CD8-positive, alpha-beta memory T cell (primary cell): Measurements from ENCODE around the gene WDFY2. TPM values are rescaled to one million over a fixed set of nuclear protein-coding genes. Genes with fewer than 3 reads are reported as not detected.

Experiments
- CTCF ChIA-PET: fragments of 350-600 bp; sonication (Branson Sonifier 250); formaldehyde crosslinking; loops from one replicate; lab custom pipeline; 2021; ENCODE audit warnings: antibody characterized with exemption; lab: Charles Lee
- POLR2A ChIA-PET: fragments of 350-600 bp; sonication (Branson Sonifier 250); formaldehyde crosslinking; loops from one replicate; lab custom pipeline; 2021; ENCODE audit warnings: antibody characterized with exemption; lab: Charles Lee
- DNase-seq, 5 donors: peaks; one replicate each; pipeline versions ENCODE4 v3.0.0 to v3.0.0-alpha.2; 2020 to 2022; ENCODE audit warnings: mixed read lengths in 1 of 5
- H3K27ac ChIP-seq: one replicate; pipeline ENCODE4 v1.7.0; 2013; ENCODE audit warnings: low read depth, mild to moderate bottlenecking, low read length, moderate library complexity
- H3K27me3 ChIP-seq: 2 replicates; pipeline ENCODE4 v1.7.0; 2013; ENCODE audit warnings: low read length, mild to moderate bottlenecking; ENCODE audit not compliant: insufficient read depth, poor library complexity, severe bottlenecking
- H3K36me3 ChIP-seq: 2 replicates; pipeline ENCODE4 v1.7.0; 2013; ENCODE audit warnings: mild to moderate bottlenecking, low read length, moderate library complexity; ENCODE audit not compliant: insufficient read depth
- H3K4me1 ChIP-seq: 2 replicates; pipeline ENCODE4 v1.7.0; 2013; ENCODE audit warnings: mild to moderate bottlenecking, low read length, moderate library complexity; ENCODE audit not compliant: insufficient read depth
- H3K4me3 ChIP-seq: 2 replicates; pipeline ENCODE4 v1.7.0; 2013; ENCODE audit warnings: mild to moderate bottlenecking, low read length
- H3K9me3 ChIP-seq: 2 replicates; pipeline ENCODE4 v1.7.0; 2013; ENCODE audit warnings: mild to moderate bottlenecking, low read length
- H3K27ac Mint-ChIP-seq, 8 donors: one replicate each; pipeline ENCODE4 v1.8.0; 2020 to 2021; ENCODE audit warnings: mixed read lengths in 8 of 8, mild to moderate bottlenecking in 6 of 8, inconsistent platforms in 3 of 8, moderate library complexity in 3 of 8
- H3K27me3 Mint-ChIP-seq, 2 donors: one replicate each; pipeline ENCODE4 v1.8.0; 2020 to 2021; ENCODE audit warnings: mixed read lengths in 2 of 2, mild to moderate bottlenecking in 1 of 2, moderate library complexity in 1 of 2
- H3K36me3 Mint-ChIP-seq, 3 donors: one replicate each; pipeline ENCODE4 v1.8.0; 2020 to 2021; ENCODE audit warnings: mixed read lengths in 3 of 3, inconsistent platforms in 1 of 3, mild to moderate bottlenecking in 1 of 3
- H3K4me1 Mint-ChIP-seq, 3 donors: one replicate each; pipeline ENCODE4 v1.8.0; 2020 to 2021; ENCODE audit warnings: mixed read lengths in 3 of 3, inconsistent platforms in 1 of 3, mild to moderate bottlenecking in 1 of 3
- H3K4me3 Mint-ChIP-seq, 7 donors: one replicate each; pipeline ENCODE4 v1.8.0; 2020 to 2021; ENCODE audit warnings: mixed read lengths in 7 of 7, mild to moderate bottlenecking in 6 of 7, moderate library complexity in 4 of 7, inconsistent platforms in 2 of 7
- H3K9me3 Mint-ChIP-seq, 5 donors: one replicate each; pipeline ENCODE4 v1.8.0; 2020 to 2022; ENCODE audit warnings: mixed read lengths in 5 of 5, mild to moderate bottlenecking in 3 of 5, moderate library complexity in 2 of 5, inconsistent platforms in 1 of 5
- polyA plus RNA-seq: library from polyadenylated mRNA; unstranded; fragments of 300-500 nt; fragmentation: Illumina TruSeq; gene quantifications from one replicate; pipeline ENCODE4 v1.2.3, GENCODE V29; 2021
- total RNA-seq, 2 experiments: library from RNA; stranded (reverse); gene quantifications; one replicate each; pipeline ENCODE4 v1.2.3, GENCODE V29; 2021

The WDFY2 gene
- total and polyA plus RNA-seq, 3 experiments from 2014 or later = 3.9 to 7.1 (median 6.1) TPM

DNA sequence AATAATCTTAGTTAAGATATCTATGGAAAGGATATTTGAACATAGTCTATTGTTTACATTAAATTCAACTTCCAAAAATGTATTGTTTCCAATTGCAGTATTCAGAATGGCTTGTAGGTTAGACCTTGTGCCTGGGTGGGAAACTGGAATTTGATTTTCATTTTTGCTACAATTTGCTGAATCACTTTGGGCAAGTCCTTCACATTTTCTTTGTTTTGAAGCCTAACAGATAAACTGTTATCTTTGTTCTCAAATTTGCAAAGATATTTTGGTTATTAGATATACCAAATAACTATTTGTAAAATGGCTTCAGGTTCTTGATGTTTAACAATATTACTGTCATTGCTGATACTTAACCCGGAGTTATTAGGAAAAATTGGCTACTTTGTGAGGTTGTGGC lies 82.6 kb downstream of the WDFY2 start:
- peaks cover 13 to 40% (median 17%) of the 10 kb centered on the region in 3 donors for H3K4me1 Mint-ChIP-seq
- DNase-seq = no peak
- H3K27ac ChIP-seq = no peak overlapping the region
- H3K9me3 ChIP-seq = no peaks in the 10 kb centered on the region
- peaks cover 0 to 3% (median 0%) of the 10 kb centered on the region in 5 donors for H3K9me3 Mint-ChIP-seq
- no peak overlapping the region for H3K4me3 ChIP-seq
- no peaks in the 10 kb centered on the region for H3K27me3 Mint-ChIP-seq
- ChIA-PET POLR2A (no interaction called here), CTCF (no interaction called here)
- no peak overlapping the region for H3K4me3 Mint-ChIP-seq
- no peaks in the 10 kb centered on the region for H3K36me3 ChIP-seq
- no peaks in the 10 kb centered on the region for H3K27me3 ChIP-seq
- H3K27ac Mint-ChIP-seq = peak overlapping the region in 2 of 8 donors; percentile 19 to 37
- H3K4me1 ChIP-seq = no peaks in the 10 kb centered on the region
- H3K36me3 Mint-ChIP-seq = peaks cover 4 to 13% (median 10%) of the 10 kb centered on the region in 3 donors

DNA sequence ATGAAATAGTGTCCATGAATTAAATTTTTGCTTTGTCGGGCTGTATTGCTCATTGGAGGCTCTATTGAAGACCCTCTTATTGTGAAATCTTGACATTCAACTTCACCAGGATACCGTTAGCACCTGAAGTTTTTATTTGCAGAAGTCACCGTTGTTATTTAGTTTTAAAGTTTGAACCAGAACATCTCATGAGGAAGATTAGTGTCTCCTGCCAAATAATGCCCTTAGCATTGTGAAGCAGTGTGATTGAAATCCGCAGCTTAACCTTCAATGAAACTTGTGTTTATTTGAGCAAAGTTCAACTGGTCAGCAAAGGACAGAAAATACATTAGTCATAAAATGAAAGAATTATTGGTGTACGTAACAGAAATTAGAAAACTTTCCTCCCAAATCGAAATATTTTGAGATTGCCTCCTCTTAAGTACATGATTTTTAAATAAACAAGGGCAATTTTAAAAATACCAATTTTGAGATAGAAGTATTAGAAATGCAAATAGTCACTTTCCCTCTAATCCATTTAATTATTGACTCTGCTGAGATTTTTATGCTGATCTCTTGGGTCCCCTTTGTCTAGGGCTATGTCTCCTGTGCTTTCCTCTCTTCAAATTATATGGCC lies 84.4 kb downstream of the WDFY2 start:
- CTCF ChIA-PET = no interaction called here
- H3K9me3 Mint-ChIP-seq = peaks cover 0 to 3% (median 0%) of the 10 kb centered on the region in 5 donors
- H3K27me3 Mint-ChIP-seq = no peaks in the 10 kb centered on the region
- no peak overlapping the region for H3K4me3 Mint-ChIP-seq
- POLR2A ChIA-PET = no interaction called here
- H3K9me3 ChIP-seq = no peaks in the 10 kb centered on the region
- no peak overlapping the region for H3K27ac ChIP-seq
- no peaks in the 10 kb centered on the region for H3K27me3 ChIP-seq
- H3K4me3 ChIP-seq = no peak overlapping the region
- H3K4me1 ChIP-seq = no peaks in the 10 kb centered on the region
- H3K4me1 Mint-ChIP-seq = peaks cover 27 to 50% (median 28%) of the 10 kb centered on the region in 3 donors
- H3K36me3 Mint-ChIP-seq = peaks cover 0 to 9% (median 7%) of the 10 kb centered on the region in 3 donors
- H3K36me3 ChIP-seq = no peaks in the 10 kb centered on the region
- DNase-seq = no peak
- H3K27ac Mint-ChIP-seq = no peak overlapping the region

GRCh38 chr13:51673165-51673564 lies 88.9 kb downstream of the WDFY2 start:
- Histone ChIP-seq H3K27ac (no peak overlapping the region), H3K4me1 (no peaks in the 10 kb centered on the region), H3K9me3 (no peaks in the 10 kb centered on the region), H3K4me3 (no peak overlapping the region), H3K27me3 (no peaks in the 10 kb centered on the region), H3K36me3 (no peaks in the 10 kb centered on the region)
- H3K9me3 Mint-ChIP-seq = peaks cover 0 to 3% (median 0%) of the 10 kb centered on the region in 5 donors
- DNase-seq = no peak
- H3K27ac Mint-ChIP-seq = no peak overlapping the region
- H3K36me3 Mint-ChIP-seq = peaks cover 3 to 17% (median 10%) of the 10 kb centered on the region in 3 donors
- POLR2A ChIA-PET = no interaction called here
- no peaks in the 10 kb centered on the region for H3K27me3 Mint-ChIP-seq
- CTCF ChIA-PET = no interaction called here
- H3K4me3 Mint-ChIP-seq = no peak overlapping the region
- H3K4me1 Mint-ChIP-seq = peaks cover 19 to 27% (median 21%) of the 10 kb centered on the region in 3 donors

DNA sequence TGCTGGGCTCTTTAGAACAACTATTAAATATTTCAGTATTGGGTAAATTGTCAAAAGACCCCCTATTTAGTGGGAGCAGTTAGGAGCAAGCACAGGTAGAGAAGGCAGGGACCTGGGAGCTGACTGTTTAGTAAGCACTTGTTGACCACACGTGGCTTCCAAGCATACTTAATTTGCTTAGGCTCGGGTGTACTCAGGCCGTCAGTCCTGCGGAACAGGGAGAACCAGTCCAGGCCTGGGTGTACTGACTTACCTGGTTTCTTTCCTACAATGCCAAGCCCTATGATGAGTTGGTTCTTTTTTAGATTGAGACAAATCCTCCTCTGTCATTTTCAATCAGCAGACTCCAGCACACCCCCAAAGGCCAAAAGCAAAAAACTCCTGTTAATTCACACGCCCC lies 90.0 kb downstream of the WDFY2 start:
- Histone ChIP-seq H3K4me1 (no peaks in the 10 kb centered on the region), H3K27me3 (no peaks in the 10 kb centered on the region), H3K9me3 (no peaks in the 10 kb centered on the region), H3K36me3 (no peaks in the 10 kb centered on the region), H3K27ac (no peak overlapping the region), H3K4me3 (no peak overlapping the region)
- no peaks in the 10 kb centered on the region for H3K27me3 Mint-ChIP-seq
- peaks cover 19 to 27% (median 21%) of the 10 kb centered on the region in 3 donors for H3K4me1 Mint-ChIP-seq
- H3K36me3 Mint-ChIP-seq = peaks cover 3 to 17% (median 13%) of the 10 kb centered on the region in 3 donors
- ChIA-PET POLR2A (no interaction called here), CTCF (no interaction called here)
- H3K27ac Mint-ChIP-seq = no peak overlapping the region
- H3K4me3 Mint-ChIP-seq = no peak overlapping the region
- no peak for DNase-seq
- peaks cover 0 to 3% (median 0%) of the 10 kb centered on the region in 5 donors for H3K9me3 Mint-ChIP-seq

DNA sequence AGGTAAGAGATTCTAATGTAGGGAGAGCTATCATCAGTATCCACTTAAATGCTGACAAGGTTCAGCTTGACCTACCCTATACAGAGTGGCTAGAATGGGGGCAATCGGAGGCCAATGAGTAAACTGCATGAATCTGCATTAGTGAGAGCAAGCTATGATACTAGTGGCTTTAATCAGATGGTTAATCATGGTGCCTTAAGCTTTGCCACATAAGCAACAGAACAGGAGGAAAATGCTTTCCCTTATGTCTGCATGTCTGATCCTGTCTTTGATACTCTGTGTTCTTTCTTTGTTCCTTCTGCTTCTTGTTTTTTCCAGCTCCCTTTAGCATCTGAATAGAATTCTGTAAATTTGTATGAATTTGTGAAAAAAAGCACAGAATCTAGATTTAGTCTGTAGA lies 91.1 kb downstream of the WDFY2 start:
- ChIA-PET POLR2A (no interaction called here), CTCF (no interaction called here)
- H3K9me3 ChIP-seq = no peaks in the 10 kb centered on the region
- no peak overlapping the region for H3K4me3 ChIP-seq
- no peaks in the 10 kb centered on the region for H3K27me3 Mint-ChIP-seq
- no peak for DNase-seq
- peaks cover 0 to 3% (median 0%) of the 10 kb centered on the region in 5 donors for H3K9me3 Mint-ChIP-seq
- no peak overlapping the region for H3K27ac ChIP-seq
- H3K36me3 Mint-ChIP-seq = peaks cover 9 to 14% (median 13%) of the 10 kb centered on the region in 3 donors
- H3K27me3 ChIP-seq = no peaks in the 10 kb centered on the region
- peaks cover 11 to 19% (median 15%) of the 10 kb centered on the region in 3 donors for H3K4me1 Mint-ChIP-seq
- H3K4me3 Mint-ChIP-seq = no peak overlapping the region
- no peak overlapping the region for H3K27ac Mint-ChIP-seq
- no peaks in the 10 kb centered on the region for H3K36me3 ChIP-seq
- no peaks in the 10 kb centered on the region for H3K4me1 ChIP-seq

DNA sequence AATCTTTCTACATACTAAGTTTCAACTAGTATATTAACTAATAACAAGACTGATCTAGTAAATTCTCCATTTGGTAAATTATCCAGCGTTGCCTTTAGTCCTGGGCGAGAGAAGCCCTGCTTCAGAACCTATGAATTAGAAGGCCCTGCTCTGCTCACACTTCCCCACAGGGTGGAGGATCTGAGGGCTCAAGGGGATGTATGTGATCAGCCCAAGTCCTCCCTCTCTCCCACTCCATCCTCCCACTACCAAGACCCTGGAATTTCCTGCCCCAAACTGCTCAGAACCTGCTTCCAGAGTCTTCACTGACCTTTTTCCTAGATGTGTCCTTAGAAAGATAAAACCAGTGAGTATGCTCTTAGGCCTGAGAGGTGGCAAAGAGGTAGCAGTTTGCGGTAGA lies 91.6 kb downstream of the WDFY2 start:
- Mint-ChIP-seq H3K4me1 (peaks cover 11 to 19% (median 15%) of the 10 kb centered on the region in 3 donors), H3K27ac (no peak overlapping the region), H3K27me3 (no peaks in the 10 kb centered on the region), H3K9me3 (peaks cover 0 to 3% (median 0%) of the 10 kb centered on the region in 5 donors), H3K4me3 (no peak overlapping the region), H3K36me3 (peaks cover 13 to 18% (median 13%) of the 10 kb centered on the region in 3 donors)
- Histone ChIP-seq H3K4me3 (no peak overlapping the region), H3K27me3 (no peaks in the 10 kb centered on the region), H3K27ac (no peak overlapping the region), H3K4me1 (no peaks in the 10 kb centered on the region), H3K36me3 (no peaks in the 10 kb centered on the region), H3K9me3 (no peaks in the 10 kb centered on the region)
- CTCF ChIA-PET = no interaction called here
- DNase-seq = no peak
- POLR2A ChIA-PET = no interaction called here

- Histone ChIP-seq H3K4me3 (no peak overlapping the region), H3K9me3 (no peaks in the 10 kb centered on the region), H3K4me1 (no peaks in the 10 kb centered on the region), H3K36me3 (no peaks in the 10 kb centered on the region), H3K27me3 (no peaks in the 10 kb centered on the region), H3K27ac (no peak overlapping the region)
- POLR2A ChIA-PET = no interaction called here
- Mint-ChIP-seq H3K27me3 (no peaks in the 10 kb centered on the region), H3K27ac (no peak overlapping the region), H3K4me3 (no peak overlapping the region), H3K9me3 (no peaks in the 10 kb centered on the region), H3K36me3 (peaks cover 18 to 20% (median 18%) of the 10 kb centered on the region in 3 donors), H3K4me1 (peaks cover 11 to 14% (median 14%) of the 10 kb centered on the region in 3 donors)
- CTCF ChIA-PET = no interaction called here
- DNase-seq = no peak
Observed at GRCh38 chr13:51676739-51677138, 92.5 kb downstream of the WDFY2 start.

DNA sequence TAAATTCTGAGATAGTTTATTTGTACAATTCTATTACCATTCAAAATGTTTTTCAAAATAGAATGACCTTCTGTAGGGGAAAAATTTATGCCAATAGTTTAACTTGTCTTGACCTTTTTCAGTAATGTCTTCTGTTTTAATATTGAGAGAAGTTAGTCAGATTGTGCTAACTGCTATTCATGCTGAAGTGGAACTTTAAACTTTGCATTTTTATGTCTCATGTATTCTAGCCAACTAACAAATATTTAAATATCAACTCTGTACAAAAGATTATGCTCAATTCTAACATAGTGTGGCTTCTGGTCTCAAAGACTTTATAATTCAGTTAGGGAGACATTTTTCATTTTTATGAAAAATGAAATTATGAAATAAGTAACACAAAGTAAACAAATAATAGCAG lies 94.2 kb downstream of the WDFY2 start:
- no peak overlapping the region for H3K4me3 ChIP-seq
- ChIA-PET POLR2A (no interaction called here), CTCF (no interaction called here)
- no peaks in the 10 kb centered on the region for H3K9me3 ChIP-seq
- no peaks in the 10 kb centered on the region for H3K4me1 ChIP-seq
- H3K4me1 Mint-ChIP-seq = peaks cover 0 to 3% (median 0%) of the 10 kb centered on the region in 3 donors
- no peak overlapping the region for H3K27ac Mint-ChIP-seq
- H3K27me3 ChIP-seq = no peaks in the 10 kb centered on the region
- H3K36me3 ChIP-seq = no peaks in the 10 kb centered on the region
- no peaks in the 10 kb centered on the region for H3K27me3 Mint-ChIP-seq
- H3K4me3 Mint-ChIP-seq = no peak overlapping the region
- no peak overlapping the region for H3K27ac ChIP-seq
- DNase-seq = no peak
- H3K36me3 Mint-ChIP-seq = peaks cover 13 to 22% (median 18%) of the 10 kb centered on the region in 3 donors
- no peaks in the 10 kb centered on the region for H3K9me3 Mint-ChIP-seq
